CD1c-positive myeloid dendritic cell (primary cell): ENCODE measurements around the gene ZNF154.

Source experiments
- DNase-seq: peaks from one replicate; pipeline ENCODE4 v3.0.0-alpha.2; 2016; ENCODE audit errors: extremely low spot score

Gene ZNF154

GRCh38 chr19:57682226-57682766 is 26.7 kb downstream of the ZNF154 start:
- no peak for DNase-seq

- DNase-seq, result no peak
Observed at GRCh38 chr19:57675881-57676280, 33.1 kb downstream of the ZNF154 start.

- no peak for DNase-seq
Observed at GRCh38 chr19:57672466-57672865, 36.5 kb downstream of the ZNF154 start.

- DNase-seq, result no peak
Observed at GRCh38 chr19:57671124-57671895, 37.7 kb downstream of the ZNF154 start.

GRCh38 chr19:57668635-57669034 is 40.4 kb downstream of the ZNF154 start, which contains the start of gene ZSCAN4:
ZSCAN4 (plus strand) TSS chr19:57668935; CDS start chr19:57676146, 7,211 bp downstream.
- no peak for DNase-seq

GRCh38 chr19:57667228-57667627 is 41.8 kb downstream of the ZNF154 start:
- no peak for DNase-seq

GRCh38 chr19:57665261-57665806 is 43.7 kb downstream of the ZNF154 start:
- DNase-seq, result no peak

GRCh38 chr19:57664269-57665127 is 44.5 kb downstream of the ZNF154 start:
- no peak for DNase-seq

GRCh38 chr19:57656346-57656745 is 52.7 kb downstream of the ZNF154 start:
- no peak for DNase-seq

- DNase-seq, result no peak
Observed at GRCh38 chr19:57655443-57655842, 53.6 kb downstream of the ZNF154 start.

GRCh38 chr19:57653689-57654088 is 55.3 kb downstream of the ZNF154 start:
- DNase-seq, result no peak

GRCh38 chr19:57651654-57651996 is 57.4 kb downstream of the ZNF154 start:
- no peak for DNase-seq

GRCh38 chr19:57648331-57649003 is 60.5 kb downstream of the ZNF154 start:
- DNase-seq, result no peak
